GM12801 (cell line): Measurements from ENCODE around the gene OSBPL9.

ENCODE experiments used
- CTCF ChIP-seq: IDR thresholded peaks from one replicate; pipeline ENCODE4 v1.5.1; 2011; ENCODE audit warnings: control low read depth; ENCODE audit not compliant: insufficient read length; ENCODE audit errors: extremely low read depth

The OSBPL9 gene

GRCh38 chr1:51689075-51689440, 72.2 kb downstream of the OSBPL9 start:
- TF ChIP-seq CTCF: no peak

- no peak for TF ChIP-seq CTCF
Observed at GRCh38 chr1:51689643-51690042, 72.8 kb downstream of the OSBPL9 start.

GRCh38 chr1:51690285-51690961, 73.5 kb downstream of the OSBPL9 start:
- no peak for TF ChIP-seq CTCF

- TF ChIP-seq CTCF: no peak
Observed at GRCh38 chr1:51691920-51692319, 75.0 kb downstream of the OSBPL9 start.

- no peak for TF ChIP-seq CTCF
Observed at GRCh38 chr1:51693419-51694155, 76.7 kb downstream of the OSBPL9 start.

- TF ChIP-seq CTCF: no peak
Observed at GRCh38 chr1:51697166-51697565, 80.3 kb downstream of the OSBPL9 start.

GRCh38 chr1:51699391-51699790, 82.5 kb downstream of the OSBPL9 start:
- TF ChIP-seq CTCF: no peak
